HG02981 (cell line): ENCODE measurements around the gene OXLD1.
A peak's percentile ranks its signal among the peaks of the same experiment; 100 is the strongest.

ENCODE experiments used
- ATAC-seq: cut with Tn5 transposase; IDR thresholded peaks from one replicate; pipeline ENCODE4 v1.9.1; 2021; ENCODE audit warnings: mild to moderate bottlenecking, moderate library complexity; ENCODE audit not compliant: unreplicated experiment

Gene OXLD1

GRCh38 chr17:81666342-81667191, at the start of gene OXLD1, which contains the start of gene CCDC137:
Gene OXLD1 (minus strand): TSS chr17:81666605. CDS start chr17:81666577, 28 bp downstream.
Gene CCDC137 (plus strand): TSS chr17:81666737. CDS start chr17:81666767, 30 bp downstream.
- peak; percentile 92 for ATAC-seq

GRCh38 chr17:81715107-81715871, 48.9 kb upstream of the OXLD1 start:
- no peak for ATAC-seq

GRCh38 chr17:81714412-81715106, 48.2 kb upstream of the OXLD1 start:
- no peak for ATAC-seq

- ATAC-seq, result no peak
Observed at GRCh38 chr17:81713556-81714411, 47.4 kb upstream of the OXLD1 start.

GRCh38 chr17:81713004-81713555, 46.7 kb upstream of the OXLD1 start:
- ATAC-seq, result no peak

- peak; percentile 20 for ATAC-seq
Observed at GRCh38 chr17:81712468-81713003, 46.1 kb upstream of the OXLD1 start.

- peak; percentile 69 for ATAC-seq
Observed at GRCh38 chr17:81711814-81712467, 45.5 kb upstream of the OXLD1 start, which contains the start of gene SLC25A10. Gene SLC25A10 (plus strand): TSS chr17:81712284. CDS start chr17:81712427, 143 bp downstream.

- no peak for ATAC-seq
Observed at GRCh38 chr17:81710514-81711308, 44.3 kb upstream of the OXLD1 start.

GRCh38 chr17:81708739-81709185, 42.4 kb upstream of the OXLD1 start:
- no peak for ATAC-seq

- no peak for ATAC-seq
Observed at GRCh38 chr17:81707725-81708646, 41.6 kb upstream of the OXLD1 start.

- ATAC-seq, result no peak
Observed at GRCh38 chr17:81706757-81707624, 40.6 kb upstream of the OXLD1 start.

GRCh38 chr17:81706232-81706611, 39.8 kb upstream of the OXLD1 start:
- no peak for ATAC-seq

GRCh38 chr17:81705518-81706231, 39.3 kb upstream of the OXLD1 start:
- ATAC-seq, result no peak

- no peak for ATAC-seq
Observed at GRCh38 chr17:81703747-81704654, 37.6 kb upstream of the OXLD1 start.
